Right lobe of liver (tissue), 4 donors: Measurements from ENCODE around the gene TEX36.

Source experiments
- POLR2A ChIP-seq: fragments of 450-650 bp; IDR thresholded peaks from one replicate; pipeline ENCODE4 v1.6.1; 2017; ENCODE audit warnings: antibody characterized with exemption, mild to moderate bottlenecking
- TF ChIP-seq, protein P1 (sequence below), 4 donors: fragments of 200-600 bp in 3 of 4; fragments of 450-650 bp in 1 of 4; IDR thresholded peaks; one replicate each; pipeline versions ENCODE4 v1.5.1 to v1.8.0; 2016 to 2022; ENCODE audit warnings: antibody characterized with exemption in 4 of 4, mild to moderate bottlenecking in 2 of 4
- donor health status: DM: no; HTN: no; CAD: no.
- donor health status: DM: no; HTN: no; CAD: no.
- donor health status: DM: no; HTN: yes; CAD: no.

- TF ChIP-seq, protein P1, sequence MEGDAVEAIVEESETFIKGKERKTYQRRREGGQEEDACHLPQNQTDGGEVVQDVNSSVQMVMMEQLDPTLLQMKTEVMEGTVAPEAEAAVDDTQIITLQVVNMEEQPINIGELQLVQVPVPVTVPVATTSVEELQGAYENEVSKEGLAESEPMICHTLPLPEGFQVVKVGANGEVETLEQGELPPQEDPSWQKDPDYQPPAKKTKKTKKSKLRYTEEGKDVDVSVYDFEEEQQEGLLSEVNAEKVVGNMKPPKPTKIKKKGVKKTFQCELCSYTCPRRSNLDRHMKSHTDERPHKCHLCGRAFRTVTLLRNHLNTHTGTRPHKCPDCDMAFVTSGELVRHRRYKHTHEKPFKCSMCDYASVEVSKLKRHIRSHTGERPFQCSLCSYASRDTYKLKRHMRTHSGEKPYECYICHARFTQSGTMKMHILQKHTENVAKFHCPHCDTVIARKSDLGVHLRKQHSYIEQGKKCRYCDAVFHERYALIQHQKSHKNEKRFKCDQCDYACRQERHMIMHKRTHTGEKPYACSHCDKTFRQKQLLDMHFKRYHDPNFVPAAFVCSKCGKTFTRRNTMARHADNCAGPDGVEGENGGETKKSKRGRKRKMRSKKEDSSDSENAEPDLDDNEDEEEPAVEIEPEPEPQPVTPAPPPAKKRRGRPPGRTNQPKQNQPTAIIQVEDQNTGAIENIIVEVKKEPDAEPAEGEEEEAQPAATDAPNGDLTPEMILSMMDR (IDR thresholded peaks at IDR 0.05): no peak
- TF ChIP-seq POLR2A: no peak
These were observed 7.1 kb upstream of the TEX36 start for GRCh38 chr10:125689955-125690569.
